ENCODE data around the gene GRK3.

DNA sequence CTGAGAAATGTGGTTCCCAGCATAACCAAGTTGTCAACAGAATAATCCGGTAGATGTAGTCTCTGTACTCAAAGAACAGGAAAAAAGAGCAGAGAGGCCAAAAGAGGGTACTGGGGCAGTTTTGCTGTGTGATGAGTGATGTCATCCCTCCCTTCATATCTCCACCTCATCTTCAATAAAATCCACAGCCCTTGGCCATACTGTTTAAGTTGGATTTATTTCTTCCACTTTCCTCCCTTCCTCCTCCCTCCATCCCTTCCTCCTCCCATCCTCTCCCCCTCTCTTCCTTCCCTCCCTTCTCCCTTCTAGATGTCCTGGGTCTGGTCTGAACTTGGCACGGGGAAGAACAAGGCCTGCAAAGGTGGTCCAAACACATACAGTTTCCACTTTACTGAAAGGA is 18.2 kb upstream of the GRK3 start:
- TF ChIP-seq, protein P1, sequence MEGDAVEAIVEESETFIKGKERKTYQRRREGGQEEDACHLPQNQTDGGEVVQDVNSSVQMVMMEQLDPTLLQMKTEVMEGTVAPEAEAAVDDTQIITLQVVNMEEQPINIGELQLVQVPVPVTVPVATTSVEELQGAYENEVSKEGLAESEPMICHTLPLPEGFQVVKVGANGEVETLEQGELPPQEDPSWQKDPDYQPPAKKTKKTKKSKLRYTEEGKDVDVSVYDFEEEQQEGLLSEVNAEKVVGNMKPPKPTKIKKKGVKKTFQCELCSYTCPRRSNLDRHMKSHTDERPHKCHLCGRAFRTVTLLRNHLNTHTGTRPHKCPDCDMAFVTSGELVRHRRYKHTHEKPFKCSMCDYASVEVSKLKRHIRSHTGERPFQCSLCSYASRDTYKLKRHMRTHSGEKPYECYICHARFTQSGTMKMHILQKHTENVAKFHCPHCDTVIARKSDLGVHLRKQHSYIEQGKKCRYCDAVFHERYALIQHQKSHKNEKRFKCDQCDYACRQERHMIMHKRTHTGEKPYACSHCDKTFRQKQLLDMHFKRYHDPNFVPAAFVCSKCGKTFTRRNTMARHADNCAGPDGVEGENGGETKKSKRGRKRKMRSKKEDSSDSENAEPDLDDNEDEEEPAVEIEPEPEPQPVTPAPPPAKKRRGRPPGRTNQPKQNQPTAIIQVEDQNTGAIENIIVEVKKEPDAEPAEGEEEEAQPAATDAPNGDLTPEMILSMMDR (IDR thresholded peaks at IDR 0.05), result no peak
- TF ChIP-seq POLR2A (IDR thresholded peaks at IDR 0.05), result no peak

Measured in Peyer's patch (tissue), 4 donors.